Measurements from ENCODE around the gene TEX19.

The TEX19 gene

GRCh38 chr17:82322526-82323453 lies 36.3 kb upstream of the TEX19 start:
- DNase-seq = no peak

GRCh38 chr17:82323514-82324234 lies 35.4 kb upstream of the TEX19 start:
- DNase-seq = no peak

GRCh38 chr17:82324566-82325285 lies 34.3 kb upstream of the TEX19 start:
- DNase-seq = no peak

- no peak for DNase-seq
Measured at GRCh38 chr17:82325286-82326180, 33.5 kb upstream of the TEX19 start.

- no peak for DNase-seq
Measured at GRCh38 chr17:82327289-82327688, 31.8 kb upstream of the TEX19 start.

- DNase-seq = no peak
Measured at GRCh38 chr17:82327757-82328140, 31.3 kb upstream of the TEX19 start.

- DNase-seq = no peak
Measured at GRCh38 chr17:82328141-82328993, 30.7 kb upstream of the TEX19 start.

GRCh38 chr17:82328994-82329507 lies 30.0 kb upstream of the TEX19 start:
- DNase-seq = no peak

- no peak for DNase-seq
Measured at GRCh38 chr17:82329683-82330321, 29.2 kb upstream of the TEX19 start.

- DNase-seq = peak; percentile 28
Measured at GRCh38 chr17:82330322-82331239, 28.5 kb upstream of the TEX19 start.

- DNase-seq = no peak
Measured at GRCh38 chr17:82331345-82331939, 27.6 kb upstream of the TEX19 start.

- DNase-seq = no peak
Measured at GRCh38 chr17:82332669-82333278, 26.3 kb upstream of the TEX19 start.

- DNase-seq = no peak
Measured at GRCh38 chr17:82333279-82334171, 25.5 kb upstream of the TEX19 start, which contains the start of gene SECTM1. SECTM1 (minus strand) TSS chr17:82333766; CDS start chr17:82327240, 6,526 bp downstream.

- no peak for DNase-seq
Measured at GRCh38 chr17:82334204-82334621, 24.8 kb upstream of the TEX19 start.

GRCh38 chr17:82334622-82335394 lies 24.2 kb upstream of the TEX19 start:
- no peak for DNase-seq

- DNase-seq = no peak
Measured at GRCh38 chr17:82338858-82339633, 20.0 kb upstream of the TEX19 start.
